SK-N-SH treated with all-trans-retinoic acid at 6 μM for 48 hours (cell line): Measurements from ENCODE around the gene SUCO.

ENCODE experiments used
- ATAC-seq: fragments of 200-7000 bp; cut with Tn5 transposase; 3 replicates; pipeline ENCODE4 v1.9.1; 2020; ENCODE audit warnings: mild to moderate bottlenecking, moderate library complexity
- ARNTL ChIP-seq: fragments of 450-650 bp; formaldehyde crosslinking; IDR thresholded peaks from 2 replicates; pipeline ENCODE4 v1.5.0; 2020; ENCODE audit warnings: low read depth, mild to moderate bottlenecking, moderate library complexity, borderline replicate concordance
- BACH2 ChIP-seq: fragments of 250-450 bp; sonication (Bioruptor Pico); IDR thresholded peaks from 2 replicates; pipeline ENCODE4 v1.9.0; 2021; ENCODE audit warnings: mild to moderate bottlenecking, borderline replicate concordance
- CSDC2 ChIP-seq: fragments of 250-450 bp; sonication (Bioruptor Pico); IDR thresholded peaks from 2 replicates; pipeline ENCODE4 v1.5.0; 2020; ENCODE audit warnings: mild to moderate bottlenecking, moderate library complexity
- CSRNP3 ChIP-seq: fragments of 250-450 bp; sonication (Bioruptor Pico); IDR thresholded peaks from 2 replicates; pipeline ENCODE4 v1.5.1; 2021; ENCODE audit warnings: mild to moderate bottlenecking, moderate library complexity
- ESRRG ChIP-seq: fragments of 250-450 bp; sonication (Bioruptor Pico); IDR thresholded peaks from 2 replicates; pipeline ENCODE4 v1.6.1; 2021; ENCODE audit warnings: mild to moderate bottlenecking
- GLIS3 ChIP-seq: fragments of 250-450 bp; sonication (Bioruptor Pico); IDR thresholded peaks from 2 replicates; pipeline ENCODE4 v1.5.0; 2020; ENCODE audit warnings: mild to moderate bottlenecking, moderate library complexity
- ISL1 ChIP-seq: fragments of 250-450 bp; sonication (Bioruptor Pico); IDR thresholded peaks from 2 replicates; pipeline ENCODE4 v2.1.2; 2022; ENCODE audit warnings: mild to moderate bottlenecking, moderate library complexity
- OSR1 ChIP-seq: fragments of 250-450 bp; sonication (Bioruptor Pico); IDR thresholded peaks from 2 replicates; pipeline ENCODE4 v1.8.0; 2022; ENCODE audit warnings: moderate library complexity, mild to moderate bottlenecking, inconsistent platforms
- PATZ1 ChIP-seq: fragments of 250-450 bp; sonication (Bioruptor Pico); IDR thresholded peaks from 2 replicates; pipeline ENCODE4 v1.8.0; 2020; ENCODE audit warnings: mild to moderate bottlenecking, moderate library complexity, borderline replicate concordance
- POU6F1 ChIP-seq: fragments of 250-450 bp; sonication (Bioruptor Pico); IDR thresholded peaks from 2 replicates; pipeline ENCODE4 v1.8.0; 2021; ENCODE audit warnings: low read depth, mild to moderate bottlenecking, moderate library complexity, borderline replicate concordance
- PPARA ChIP-seq: fragments of 250-450 bp; sonication (Bioruptor Pico); IDR thresholded peaks from 2 replicates; pipeline ENCODE4 v1.5.0; 2020; ENCODE audit warnings: mild to moderate bottlenecking, borderline replicate concordance
- RARB ChIP-seq: fragments of 250-450 bp; sonication (Bioruptor Pico); IDR thresholded peaks from 2 replicates; pipeline ENCODE4 v1.8.0; 2021; ENCODE audit warnings: mild to moderate bottlenecking, moderate library complexity
- SNAI2 ChIP-seq: fragments of 250-450 bp; sonication (Bioruptor Pico); IDR thresholded peaks from 2 replicates; pipeline ENCODE4 v1.5.0; 2020; ENCODE audit warnings: mild to moderate bottlenecking, moderate library complexity
- TOX ChIP-seq: fragments of 250-450 bp; sonication (Bioruptor Pico); IDR thresholded peaks from 2 replicates; pipeline ENCODE4 v1.8.0; 2021; ENCODE audit warnings: mild to moderate bottlenecking, moderate library complexity, borderline replicate concordance
- ZC3H10 ChIP-seq: fragments of 250-450 bp; sonication (Bioruptor Pico); IDR thresholded peaks from 2 replicates; pipeline ENCODE4 v1.5.1; 2021; ENCODE audit warnings: mild to moderate bottlenecking, moderate library complexity
- ZFP30 ChIP-seq: fragments of 450-650 bp; formaldehyde crosslinking; IDR thresholded peaks from 2 replicates; pipeline ENCODE4 v1.5.0; 2022; ENCODE audit warnings: mild to moderate bottlenecking, moderate library complexity
- ZNF565 ChIP-seq: fragments of 450-650 bp; formaldehyde crosslinking; conservative IDR thresholded peaks from 2 replicates; pipeline ENCODE4 v1.5.0; 2020; ENCODE audit warnings: low read depth, mild to moderate bottlenecking, moderate library complexity
- ZNF70 ChIP-seq: fragments of 450-650 bp; formaldehyde crosslinking; IDR thresholded peaks from 2 replicates; pipeline ENCODE4 v1.5.0; 2020; ENCODE audit warnings: mild to moderate bottlenecking, moderate library complexity
- TF ChIP-seq, protein P1 (sequence below): fragments of 250-450 bp; sonication (Bioruptor Pico); IDR thresholded peaks from 2 replicates; pipeline ENCODE4 v1.5.1; 2020; ENCODE audit warnings: low read depth, mild to moderate bottlenecking, moderate library complexity
- TF ChIP-seq, protein P2 (sequence below): fragments of 250-450 bp; sonication (Bioruptor Pico); IDR thresholded peaks from 2 replicates; pipeline ENCODE4 v1.5.0; 2020; ENCODE audit warnings: mild to moderate bottlenecking, moderate library complexity

Gene SUCO

DNA sequence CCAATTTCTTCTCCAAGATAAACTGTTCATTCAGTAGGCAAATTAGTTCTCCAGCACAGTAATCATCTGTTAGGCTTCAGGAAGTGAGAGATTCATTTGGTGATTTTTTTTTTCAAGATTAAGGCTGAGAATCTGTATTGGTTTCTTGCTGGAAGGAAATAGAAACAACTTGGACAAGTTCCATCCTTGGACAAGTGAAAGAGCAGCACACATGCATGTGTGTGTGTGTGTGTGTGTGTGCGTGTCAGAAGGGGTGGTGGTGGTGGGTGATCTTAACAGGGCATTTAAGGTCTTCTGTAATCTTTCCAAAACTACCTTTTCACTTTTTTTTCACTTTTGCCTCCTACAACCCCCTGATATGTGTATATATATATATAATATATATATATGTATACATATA is 15.9 kb upstream of the SUCO start:
- no peak for ATAC-seq
- TF ChIP-seq ZNF70 (CRISPR knock-in tag) (no peak), ZNF565 (no peak), POU6F1 (CRISPR knock-in tag) (no peak), ARNTL (CRISPR knock-in tag) (no peak), GLIS3 (CRISPR knock-in tag) (no peak), ZC3H10 (CRISPR knock-in tag) (no peak), ISL1 (CRISPR knock-in tag) (no peak), OSR1 (no peak), TOX (no peak), PATZ1 (CRISPR knock-in tag) (no peak), ZFP30 (CRISPR knock-in tag) (no peak)
- TF ChIP-seq, protein P1, sequence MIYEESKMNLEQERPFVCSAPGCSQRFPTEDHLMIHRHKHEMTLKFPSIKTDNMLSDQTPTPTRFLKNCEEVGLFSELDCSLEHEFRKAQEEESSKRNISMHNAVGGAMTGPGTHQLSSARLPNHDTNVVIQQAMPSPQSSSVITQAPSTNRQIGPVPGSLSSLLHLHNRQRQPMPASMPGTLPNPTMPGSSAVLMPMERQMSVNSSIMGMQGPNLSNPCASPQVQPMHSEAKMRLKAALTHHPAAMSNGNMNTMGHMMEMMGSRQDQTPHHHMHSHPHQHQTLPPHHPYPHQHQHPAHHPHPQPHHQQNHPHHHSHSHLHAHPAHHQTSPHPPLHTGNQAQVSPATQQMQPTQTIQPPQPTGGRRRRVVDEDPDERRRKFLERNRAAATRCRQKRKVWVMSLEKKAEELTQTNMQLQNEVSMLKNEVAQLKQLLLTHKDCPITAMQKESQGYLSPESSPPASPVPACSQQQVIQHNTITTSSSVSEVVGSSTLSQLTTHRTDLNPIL (CRISPR knock-in tag): no peak
- TF ChIP-seq, protein P2, sequence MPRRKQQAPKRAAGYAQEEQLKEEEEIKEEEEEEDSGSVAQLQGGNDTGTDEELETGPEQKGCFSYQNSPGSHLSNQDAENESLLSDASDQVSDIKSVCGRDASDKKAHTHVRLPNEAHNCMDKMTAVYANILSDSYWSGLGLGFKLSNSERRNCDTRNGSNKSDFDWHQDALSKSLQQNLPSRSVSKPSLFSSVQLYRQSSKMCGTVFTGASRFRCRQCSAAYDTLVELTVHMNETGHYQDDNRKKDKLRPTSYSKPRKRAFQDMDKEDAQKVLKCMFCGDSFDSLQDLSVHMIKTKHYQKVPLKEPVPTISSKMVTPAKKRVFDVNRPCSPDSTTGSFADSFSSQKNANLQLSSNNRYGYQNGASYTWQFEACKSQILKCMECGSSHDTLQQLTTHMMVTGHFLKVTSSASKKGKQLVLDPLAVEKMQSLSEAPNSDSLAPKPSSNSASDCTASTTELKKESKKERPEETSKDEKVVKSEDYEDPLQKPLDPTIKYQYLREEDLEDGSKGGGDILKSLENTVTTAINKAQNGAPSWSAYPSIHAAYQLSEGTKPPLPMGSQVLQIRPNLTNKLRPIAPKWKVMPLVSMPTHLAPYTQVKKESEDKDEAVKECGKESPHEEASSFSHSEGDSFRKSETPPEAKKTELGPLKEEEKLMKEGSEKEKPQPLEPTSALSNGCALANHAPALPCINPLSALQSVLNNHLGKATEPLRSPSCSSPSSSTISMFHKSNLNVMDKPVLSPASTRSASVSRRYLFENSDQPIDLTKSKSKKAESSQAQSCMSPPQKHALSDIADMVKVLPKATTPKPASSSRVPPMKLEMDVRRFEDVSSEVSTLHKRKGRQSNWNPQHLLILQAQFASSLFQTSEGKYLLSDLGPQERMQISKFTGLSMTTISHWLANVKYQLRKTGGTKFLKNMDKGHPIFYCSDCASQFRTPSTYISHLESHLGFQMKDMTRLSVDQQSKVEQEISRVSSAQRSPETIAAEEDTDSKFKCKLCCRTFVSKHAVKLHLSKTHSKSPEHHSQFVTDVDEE (CRISPR knock-in tag): no peak

DNA sequence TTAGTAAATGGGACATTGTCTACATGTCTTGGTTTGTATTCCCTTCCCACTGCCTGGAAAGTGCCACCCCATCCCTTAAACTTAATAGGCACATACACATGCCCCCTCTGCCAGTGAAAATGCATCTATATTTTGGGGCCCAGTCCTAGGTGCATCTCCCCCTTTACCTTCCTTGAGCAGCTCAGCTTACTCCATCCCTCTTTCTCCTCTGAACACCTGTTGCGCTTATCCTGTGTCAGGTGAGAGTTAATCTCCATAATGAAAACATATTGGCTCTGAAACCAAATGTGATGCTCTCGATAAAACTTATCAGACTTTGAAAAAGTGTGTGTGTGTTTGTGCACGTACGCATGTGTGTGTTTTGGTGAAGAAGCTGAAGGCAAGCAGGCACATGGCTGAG is 15.4 kb upstream of the SUCO start:
- no peak for ATAC-seq
- TF ChIP-seq GLIS3 (CRISPR knock-in tag) (no peak), CSRNP3 (CRISPR knock-in tag) (no peak), RARB (CRISPR knock-in tag) (no peak), ESRRG (CRISPR knock-in tag) (no peak), PATZ1 (CRISPR knock-in tag) (no peak), ZFP30 (CRISPR knock-in tag) (no peak), SNAI2 (CRISPR knock-in tag) (no peak), PPARA (CRISPR knock-in tag) (no peak), POU6F1 (CRISPR knock-in tag) (no peak), BACH2 (CRISPR knock-in tag) (no peak), ZC3H10 (CRISPR knock-in tag) (no peak), TOX (no peak), ZNF70 (CRISPR knock-in tag) (no peak), CSDC2 (CRISPR knock-in tag) (no peak), ISL1 (CRISPR knock-in tag) (no peak)
- TF ChIP-seq, protein P1 (CRISPR knock-in tag): no peak
- TF ChIP-seq, protein P2 (CRISPR knock-in tag): no peak
- TF ChIP-seq, all 23 proteins: peak for 0
